GM18870 (cell line): ENCODE measurements around the gene RNFT2.

Source experiments
- ATAC-seq: cut with Tn5 transposase; IDR thresholded peaks from one replicate; pipeline ENCODE4 v1.9.1; 2021; ENCODE audit warnings: moderate library complexity; ENCODE audit not compliant: unreplicated experiment

The RNFT2 gene

DNA sequence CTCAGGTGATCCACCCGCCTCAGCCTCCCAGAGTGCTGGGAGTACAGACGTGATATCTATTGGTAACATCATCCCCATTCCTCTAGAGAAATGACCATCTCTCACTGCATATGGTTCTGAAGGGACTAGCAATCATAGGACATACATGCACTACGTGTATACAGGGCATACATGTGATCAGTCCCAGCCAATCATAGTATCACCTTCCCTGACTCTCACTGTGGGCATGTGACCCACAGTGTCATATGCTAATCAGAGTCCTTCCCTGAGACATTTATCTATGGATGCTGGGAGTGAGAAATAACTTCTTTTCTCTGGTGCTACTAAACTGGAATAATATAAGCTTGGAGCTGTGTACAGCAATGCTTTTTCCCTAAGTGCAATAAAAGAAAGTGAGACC, 160.6 kb downstream of the RNFT2 start:
- no peak for ATAC-seq

DNA sequence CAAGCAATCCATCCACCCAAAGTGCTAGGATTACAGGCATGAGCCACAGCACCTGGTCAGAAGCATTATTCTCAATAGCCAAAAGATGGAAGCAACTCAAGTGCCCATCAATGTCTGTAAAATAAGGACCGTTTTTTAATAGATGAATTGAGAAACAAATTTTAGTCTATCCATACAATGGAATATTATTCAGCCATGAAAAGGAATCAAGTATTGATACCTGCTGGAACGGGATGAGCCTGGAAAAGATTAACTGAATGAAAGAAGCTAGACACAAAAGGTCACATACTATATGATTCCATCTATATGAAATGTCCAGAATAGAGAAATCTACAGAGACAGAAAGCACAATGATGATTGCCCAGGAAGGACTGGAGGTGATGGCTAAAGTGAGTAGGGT, 163.5 kb downstream of the RNFT2 start:
- ATAC-seq, result no peak
